Measurements from ENCODE around the gene AADAT. TPM values are rescaled to one million over a fixed set of nuclear protein-coding genes. Genes with fewer than 3 reads are reported as not detected.
"Not testable (repeated sequence)": the region's sequence is repeated elsewhere in the genome, so short reads cannot be mapped to it uniquely, and the experiment has no call there.

The AADAT gene
- not detected for polyA plus RNA-seq (2012; ENCODE audit: missing spikeins)

GRCh38 chr4:170089668-170090351, at the start of gene AADAT:
TSS of gene AADAT (minus strand) at chr4:170089956. CDS start at chr4:170089690, 266 bp downstream.
- no peak for FAIRE-seq
- peak; percentile 25 for DNase-seq (ENCODE audit: insufficient read length)
- TF ChIP-seq POLR2A (IDR thresholded peaks at IDR 0.05; ENCODE audit: low read depth, low read length) = no peak
- TF ChIP-seq TAF1 (IDR thresholded peaks at IDR 0.05; ENCODE audit: borderline replicate concordance, low read depth, low read length) = no peak
- no peak for TF ChIP-seq POLR2AphosphoS5 (IDR thresholded peaks at IDR 0.05; ENCODE audit: low read depth, low read length)

DNA sequence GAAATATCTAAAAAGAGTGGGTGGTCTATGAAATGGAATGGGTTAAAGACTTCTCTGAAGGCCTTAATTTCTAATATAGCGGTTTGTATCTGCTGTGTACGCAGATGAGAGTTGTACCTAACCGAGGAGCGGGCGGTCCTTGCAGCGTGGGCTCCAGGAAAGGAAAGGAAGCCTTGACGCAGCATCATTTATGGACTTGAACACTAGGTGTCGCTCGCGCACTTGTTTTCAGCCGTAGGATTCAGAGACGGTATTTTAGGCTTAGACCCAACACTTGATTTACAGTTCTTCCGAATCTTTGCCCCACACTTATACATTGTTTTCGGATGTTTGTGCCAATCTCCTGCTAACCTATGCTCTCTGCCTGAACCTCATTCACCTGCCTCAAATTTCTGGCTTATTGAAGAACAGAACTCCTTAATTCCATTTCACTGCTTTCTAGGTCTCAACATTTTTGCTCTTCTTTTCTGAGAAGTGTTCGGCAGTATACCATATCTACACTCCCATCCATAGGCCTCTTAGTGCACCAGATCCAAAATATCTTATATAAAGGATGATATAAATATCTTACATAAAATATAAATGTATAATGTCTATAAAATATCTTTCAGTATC, 48.9 kb upstream of the AADAT start:
- FAIRE-seq (peak; percentile 91), DNase-seq (ENCODE audit: insufficient read length) (peak; percentile 26)
- no peak for TF ChIP-seq POLR2A (IDR thresholded peaks at IDR 0.05; ENCODE audit: low read depth, low read length)
- TF ChIP-seq TAF1 (IDR thresholded peaks at IDR 0.05; ENCODE audit: borderline replicate concordance, low read depth, low read length) = no peak
- no peak for TF ChIP-seq POLR2AphosphoS5 (IDR thresholded peaks at IDR 0.05; ENCODE audit: low read depth, low read length)

DNA sequence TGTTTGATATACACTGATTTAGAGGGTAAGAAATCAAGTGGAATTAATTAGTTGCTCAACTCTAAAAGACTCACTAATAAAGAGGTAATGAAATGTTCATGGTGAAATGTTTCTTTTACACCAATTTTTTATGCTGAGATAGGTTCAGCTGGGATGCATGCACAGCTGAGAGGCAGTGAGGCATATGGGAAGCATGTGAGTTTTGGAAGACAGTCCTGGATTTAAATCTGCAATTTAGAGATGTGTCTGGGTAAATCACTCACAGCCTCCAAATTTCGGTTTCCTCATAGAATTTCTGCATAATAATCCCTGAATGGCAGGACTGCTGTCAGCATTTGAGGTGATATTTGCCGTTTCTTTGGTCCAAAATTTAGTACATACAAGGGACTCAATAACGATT, 48.2 kb upstream of the AADAT start:
- TF ChIP-seq TAF1 (IDR thresholded peaks at IDR 0.05; ENCODE audit: borderline replicate concordance, low read depth, low read length) (no peak), POLR2AphosphoS5 (IDR thresholded peaks at IDR 0.05; ENCODE audit: low read depth, low read length) (no peak), POLR2A (IDR thresholded peaks at IDR 0.05; ENCODE audit: low read depth, low read length) (no peak)
- no peak for FAIRE-seq
- DNase-seq (ENCODE audit: insufficient read length) = no peak

GRCh38 chr4:170137466-170137865, 47.7 kb upstream of the AADAT start:
- no peak for TF ChIP-seq POLR2AphosphoS5 (IDR thresholded peaks at IDR 0.05; ENCODE audit: low read depth, low read length)
- TF ChIP-seq POLR2A (IDR thresholded peaks at IDR 0.05; ENCODE audit: low read depth, low read length) = no peak
- TF ChIP-seq TAF1 (IDR thresholded peaks at IDR 0.05; ENCODE audit: borderline replicate concordance, low read depth, low read length) = no peak
- FAIRE-seq (no peak), DNase-seq (ENCODE audit: insufficient read length) (no peak)

- TF ChIP-seq POLR2AphosphoS5 (IDR thresholded peaks at IDR 0.05; ENCODE audit: low read depth, low read length) (no peak), TAF1 (IDR thresholded peaks at IDR 0.05; ENCODE audit: borderline replicate concordance, low read depth, low read length) (no peak), POLR2A (IDR thresholded peaks at IDR 0.05; ENCODE audit: low read depth, low read length) (no peak)
- no peak for DNase-seq (ENCODE audit: insufficient read length)
- FAIRE-seq = no peak
Observed at GRCh38 chr4:170134821-170135220, 45.1 kb upstream of the AADAT start.

DNA sequence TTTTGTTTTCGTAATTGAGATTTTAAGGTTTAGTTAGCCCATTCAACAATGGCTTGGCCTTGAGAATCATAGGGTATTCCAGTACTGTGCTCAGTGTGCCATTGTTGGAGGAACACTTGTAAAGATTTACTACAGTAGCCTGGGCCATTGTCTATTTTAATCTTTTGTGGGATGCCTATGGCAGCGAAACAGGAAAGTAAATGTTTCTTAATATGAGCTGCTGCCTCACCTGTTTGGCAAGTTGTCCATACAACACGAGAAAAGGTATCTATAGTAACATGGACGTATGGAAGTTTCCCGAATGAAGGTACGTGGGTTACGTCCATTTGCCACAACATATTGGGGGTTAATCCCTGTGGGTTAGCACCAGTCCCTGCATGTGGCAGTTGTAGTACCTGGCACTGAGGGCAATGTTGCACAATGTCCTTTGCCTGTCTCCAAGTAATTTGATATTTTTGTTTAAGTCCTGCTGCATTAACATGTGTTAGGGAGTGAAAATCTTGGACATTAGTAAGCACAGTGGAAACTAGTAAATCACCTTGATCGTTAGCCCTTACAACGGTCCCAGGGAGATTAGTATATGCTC, 38.6 kb upstream of the AADAT start:
- DNase-seq (ENCODE audit: insufficient read length) (no peak), FAIRE-seq (no peak)
- TF ChIP-seq TAF1 (IDR thresholded peaks at IDR 0.05; ENCODE audit: borderline replicate concordance, low read depth, low read length) (no peak), POLR2AphosphoS5 (IDR thresholded peaks at IDR 0.05; ENCODE audit: low read depth, low read length) (no peak), POLR2A (IDR thresholded peaks at IDR 0.05; ENCODE audit: low read depth, low read length) (no peak)

- FAIRE-seq = no peak
- DNase-seq (ENCODE audit: insufficient read length) = no peak
- TF ChIP-seq POLR2A (IDR thresholded peaks at IDR 0.05; ENCODE audit: low read depth, low read length) (no peak), TAF1 (IDR thresholded peaks at IDR 0.05; ENCODE audit: borderline replicate concordance, low read depth, low read length) (no peak), POLR2AphosphoS5 (IDR thresholded peaks at IDR 0.05; ENCODE audit: low read depth, low read length) (no peak)
Observed at GRCh38 chr4:170127758-170128157, 38.0 kb upstream of the AADAT start.

GRCh38 chr4:170124406-170124805, 34.6 kb upstream of the AADAT start:
- TF ChIP-seq POLR2A (IDR thresholded peaks at IDR 0.05; ENCODE audit: low read depth, low read length) = no peak
- TF ChIP-seq POLR2AphosphoS5 (IDR thresholded peaks at IDR 0.05; ENCODE audit: low read depth, low read length) = no peak
- no peak for TF ChIP-seq TAF1 (IDR thresholded peaks at IDR 0.05; ENCODE audit: borderline replicate concordance, low read depth, low read length)
- DNase-seq (ENCODE audit: insufficient read length) (no peak), FAIRE-seq (no peak)

DNA sequence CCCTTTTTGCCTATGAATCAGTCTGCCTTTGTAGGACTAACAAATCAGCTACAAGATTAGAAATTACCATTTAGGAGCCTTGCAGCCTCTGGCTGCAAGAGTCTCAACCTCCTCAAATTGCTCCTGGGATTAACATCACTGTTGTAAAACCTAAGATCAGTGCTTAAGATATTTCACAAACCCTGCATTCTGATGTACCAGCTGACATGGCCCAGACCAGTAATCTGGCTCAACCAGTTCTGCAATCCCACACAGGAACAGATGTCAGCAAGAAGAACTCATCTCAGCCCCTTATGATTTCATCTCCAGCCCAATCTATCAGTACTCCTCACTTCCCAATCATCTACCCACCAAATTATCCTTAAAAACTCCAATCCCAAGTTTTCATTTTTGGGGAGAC, 32.5 kb upstream of the AADAT start:
- FAIRE-seq (no peak), DNase-seq (ENCODE audit: insufficient read length) (no peak)
- TF ChIP-seq POLR2AphosphoS5 (IDR thresholded peaks at IDR 0.05; ENCODE audit: low read depth, low read length) (no peak), POLR2A (IDR thresholded peaks at IDR 0.05; ENCODE audit: low read depth, low read length) (no peak), TAF1 (IDR thresholded peaks at IDR 0.05; ENCODE audit: borderline replicate concordance, low read depth, low read length) (no peak)

- TF ChIP-seq POLR2A (IDR thresholded peaks at IDR 0.05; ENCODE audit: low read depth, low read length) (no peak), TAF1 (IDR thresholded peaks at IDR 0.05; ENCODE audit: borderline replicate concordance, low read depth, low read length) (no peak), POLR2AphosphoS5 (IDR thresholded peaks at IDR 0.05; ENCODE audit: low read depth, low read length) (no peak)
- FAIRE-seq (no peak), DNase-seq (ENCODE audit: insufficient read length) (no peak)
Observed at GRCh38 chr4:170114636-170115035, 24.9 kb upstream of the AADAT start.

GRCh38 chr4:170114183-170114582, 24.4 kb upstream of the AADAT start:
- not testable (repeated sequence) for DNase-seq (ENCODE audit: insufficient read length); FAIRE-seq

DNA sequence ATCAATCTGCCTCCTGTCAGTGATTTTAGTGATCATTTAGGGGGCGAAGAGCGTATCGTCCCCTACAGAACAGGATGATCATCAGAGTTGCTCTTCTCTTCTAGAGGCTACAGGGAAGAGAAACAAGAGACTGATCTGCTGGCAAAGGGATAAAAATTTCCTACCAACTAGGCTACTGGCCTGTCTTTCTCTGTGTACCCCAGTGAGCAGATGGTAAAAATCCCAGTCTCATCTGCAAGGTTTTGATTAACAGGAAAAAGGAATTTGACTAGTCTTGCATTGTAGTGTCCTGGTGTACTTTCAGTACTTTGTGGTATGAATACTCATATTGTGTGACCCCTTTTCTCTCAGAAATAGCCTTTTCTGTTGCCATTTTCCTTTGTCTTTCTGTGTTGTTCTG, 21.8 kb upstream of the AADAT start:
- TF ChIP-seq POLR2A (IDR thresholded peaks at IDR 0.05; ENCODE audit: low read depth, low read length) (no peak), POLR2AphosphoS5 (IDR thresholded peaks at IDR 0.05; ENCODE audit: low read depth, low read length) (no peak), TAF1 (IDR thresholded peaks at IDR 0.05; ENCODE audit: borderline replicate concordance, low read depth, low read length) (no peak)
- FAIRE-seq (no peak), DNase-seq (ENCODE audit: insufficient read length) (no peak)
